Endothelial cell of umbilical vein (primary cell): ENCODE results near the gene FUT3. TPM values are rescaled to one million over a fixed set of nuclear protein-coding genes. Genes with fewer than 3 reads are reported as not detected.

ENCODE experiments used
- BruUV-seq: library from RNA; stranded (reverse); fragments of 400-500 nt; replicated peaks from 2 replicates; lab custom pipeline; 2021; lab: Mats Ljungman, UMichigan
- CTCF ChIA-PET: fragments of 300-600, 350-600 bp; sonication (Branson Sonifier 250); formaldehyde crosslinking; loops from one replicate; lab custom pipeline; 2021; ENCODE audit warnings: antibody characterized with exemption, inconsistent platforms; lab: Charles Lee
- POLR2A ChIA-PET: fragments of 300-600, 350-600 bp; sonication (Branson Sonifier 250); formaldehyde crosslinking; loops from one replicate; lab custom pipeline; 2021; ENCODE audit warnings: antibody characterized with exemption, inconsistent platforms; lab: Charles Lee
- DNase-seq: peaks from one replicate; pipeline ENCODE4 v3.0.0-alpha.2; 2011; ENCODE audit warnings: low read depth, low spot score
- FAIRE-seq: peaks from 2 replicates; lab custom pipeline; 2011; peaks lifted over from hg19 to GRCh38; lab: Jason Lieb, UNC
- H2AFZ ChIP-seq: 2 replicates; pipeline ENCODE4 v1.6.0; 2012; ENCODE audit warnings: low read depth, low read length, control low read depth, inconsistent platforms
- H3K27ac ChIP-seq: 2 replicates; pipeline ENCODE4 v1.5.1; 2011; ENCODE audit warnings: low read depth, mild to moderate bottlenecking, control low read depth, low read length, moderate library complexity; ENCODE audit not compliant: insufficient read depth
- H3K27me3 ChIP-seq, 2 experiments: 2 replicates each; pipeline versions ENCODE4 v1.6.0 to v1.6.1; 2011; ENCODE audit warnings: low read length in 2 of 2, mixed read lengths in 1 of 2; ENCODE audit not compliant: control insufficient read depth in 2 of 2, insufficient read depth in 2 of 2
- H3K36me3 ChIP-seq, 2 experiments: 2 replicates in 1 of 2; 3 replicates in 1 of 2; pipeline ENCODE4 v1.5.1; 2011; ENCODE audit warnings: low read length in 2 of 2, mild to moderate bottlenecking in 1 of 2, moderate library complexity in 1 of 2; ENCODE audit not compliant: control insufficient read depth in 2 of 2, insufficient read depth in 2 of 2; ENCODE audit errors: extremely low read depth in 1 of 2
- H3K4me1 ChIP-seq: 3 replicates; pipeline ENCODE4 v1.5.1; 2011; ENCODE audit warnings: mild to moderate bottlenecking, low read length; ENCODE audit not compliant: control insufficient read depth, insufficient read depth; ENCODE audit errors: extremely low read depth
- H3K4me2 ChIP-seq: 2 replicates; pipeline ENCODE4 v1.6.1; 2011; ENCODE audit warnings: low read length, control low read depth, mixed read lengths; ENCODE audit not compliant: insufficient read depth
- H3K4me3 ChIP-seq, 3 experiments: fragments of 200-600 bp in 1 of 3; sonication (generic), shearing (Covaris generic) in 1 of 3; replicated peaks in 1 of 3; 2 replicates each; pipeline ENCODE4 v1.5.1; 2011 to 2016; ENCODE audit warnings: control low read depth in 3 of 3, low read length in 3 of 3, mild to moderate bottlenecking in 2 of 3, inconsistent platforms in 1 of 3, low read depth in 1 of 3, moderate library complexity in 1 of 3; ENCODE audit not compliant: insufficient read depth in 1 of 3
- H3K79me2 ChIP-seq: 2 replicates; pipeline ENCODE4 v1.6.0; 2012; ENCODE audit warnings: low read length, inconsistent platforms; ENCODE audit not compliant: control insufficient read depth, insufficient read depth
- H3K9ac ChIP-seq: replicated peaks from 2 replicates; pipeline ENCODE3; 2011; ENCODE audit warnings: low read length, control low read depth; ENCODE audit not compliant: insufficient read depth; ENCODE audit errors: extremely low read depth
- H3K9me1 ChIP-seq: replicated peaks from 3 replicates; pipeline ENCODE4 v1.6.0; 2011; ENCODE audit warnings: mild to moderate bottlenecking, low read length; ENCODE audit not compliant: control insufficient read depth, insufficient read depth; ENCODE audit errors: extremely low read depth
- H3K9me3 ChIP-seq: replicated peaks from 2 replicates; pipeline ENCODE4 v1.5.1; 2012; ENCODE audit warnings: low read length, inconsistent platforms; ENCODE audit not compliant: control insufficient read depth, insufficient read depth
- H4K20me1 ChIP-seq: replicated peaks from 2 replicates; pipeline ENCODE3; 2011; ENCODE audit warnings: mild to moderate bottlenecking, low read length; ENCODE audit not compliant: control insufficient read depth, insufficient read depth; ENCODE audit errors: extremely low read depth
- EZH2 ChIP-seq: IDR thresholded peaks from 2 replicates; pipeline ENCODE4 v1.6.1; 2012; ENCODE audit warnings: borderline replicate concordance, low read depth, mild to moderate bottlenecking, moderate library complexity, low read length, inconsistent platforms; ENCODE audit not compliant: severe bottlenecking
- FOS ChIP-seq: IDR thresholded peaks from 2 replicates; pipeline ENCODE4 v1.6.1; 2011; ENCODE audit warnings: mild to moderate bottlenecking, low read length, moderate library complexity, borderline replicate concordance; ENCODE audit not compliant: insufficient read depth
- GATA2 ChIP-seq: IDR thresholded peaks from 2 replicates; pipeline ENCODE4 v1.7.0; 2011; ENCODE audit warnings: low read depth, mild to moderate bottlenecking, moderate library complexity, mixed read lengths, low read length; ENCODE audit not compliant: insufficient read length, insufficient read depth
- JUN ChIP-seq: IDR thresholded peaks from 2 replicates; pipeline ENCODE4 v1.6.1; 2011; ENCODE audit warnings: borderline replicate concordance, low read depth; ENCODE audit not compliant: insufficient read length, insufficient read depth
- MYC ChIP-seq: IDR thresholded peaks from one replicate; pipeline ENCODE4 v1.6.1; 2011; ENCODE audit warnings: mild to moderate bottlenecking, low read depth, low read length
- POLR2A ChIP-seq: IDR thresholded peaks from 2 replicates; pipeline ENCODE4 v1.6.1; 2012; ENCODE audit warnings: low read depth, mild to moderate bottlenecking, control low read depth, low read length
- POLR2AphosphoS5 ChIP-seq: IDR thresholded peaks from 2 replicates; pipeline ENCODE4 v1.6.1; 2012; ENCODE audit warnings: low read depth, mild to moderate bottlenecking, control low read depth, low read length, moderate library complexity; ENCODE audit not compliant: insufficient read depth
- dilution Hi-C: fragments of 300-500 bp; cut with MboI; formaldehyde crosslinking; loops from one replicate; pipeline ENCODE4 v1.15.0; 2019; ENCODE audit warnings: low sequenced_read_pairs; ENCODE audit not compliant: extremely low pct_ligation_motif_present
- intact Hi-C: fragments of 100-400 bp; cut with micrococcal nuclease; formaldehyde crosslinking; loops from one replicate; pipeline ENCODE4 v1.10.0; 2022
- polyA plus RNA-seq, 4 experiments: library from polyadenylated mRNA; depleted of rRNA in 3 of 4; stranded (reverse) in 3 of 4; unstranded in 1 of 4; fragments of >200 nt; gene quantifications; 2 replicates each; pipeline versions ENCODE4 v1.2.1 to v1.2.3, GENCODE V29; 2011 to 2012; ENCODE audit warnings: missing spikeins in 1 of 4
- total RNA-seq: library from RNA; stranded (reverse); gene quantifications from 2 replicates; pipeline ENCODE4 v1.2.3, GENCODE V29; 2021
- TF ChIP-seq, protein P1 (sequence below): IDR thresholded peaks from 2 replicates; pipeline ENCODE4 v1.6.1; 2011; ENCODE audit not compliant: insufficient read depth, insufficient read length
- TF ChIP-seq, protein P2 (sequence below), 2 donors: IDR thresholded peaks; 1 replicate in 1 of 2; 2 replicates in 1 of 2; pipeline ENCODE4 v1.5.1; 2011; ENCODE audit warnings: low read length in 2 of 2, mild to moderate bottlenecking in 2 of 2, moderate library complexity in 2 of 2, control low read depth in 1 of 2, inconsistent platforms in 1 of 2, low read depth in 1 of 2; ENCODE audit not compliant: insufficient read depth in 1 of 2; ENCODE audit errors: extremely low read depth in 1 of 2

Gene FUT3
- total and polyA plus RNA-seq, 2 donors (not counting 3 experiments of a cell fraction or from before 2014, with no cell fraction given) = not detected

DNA sequence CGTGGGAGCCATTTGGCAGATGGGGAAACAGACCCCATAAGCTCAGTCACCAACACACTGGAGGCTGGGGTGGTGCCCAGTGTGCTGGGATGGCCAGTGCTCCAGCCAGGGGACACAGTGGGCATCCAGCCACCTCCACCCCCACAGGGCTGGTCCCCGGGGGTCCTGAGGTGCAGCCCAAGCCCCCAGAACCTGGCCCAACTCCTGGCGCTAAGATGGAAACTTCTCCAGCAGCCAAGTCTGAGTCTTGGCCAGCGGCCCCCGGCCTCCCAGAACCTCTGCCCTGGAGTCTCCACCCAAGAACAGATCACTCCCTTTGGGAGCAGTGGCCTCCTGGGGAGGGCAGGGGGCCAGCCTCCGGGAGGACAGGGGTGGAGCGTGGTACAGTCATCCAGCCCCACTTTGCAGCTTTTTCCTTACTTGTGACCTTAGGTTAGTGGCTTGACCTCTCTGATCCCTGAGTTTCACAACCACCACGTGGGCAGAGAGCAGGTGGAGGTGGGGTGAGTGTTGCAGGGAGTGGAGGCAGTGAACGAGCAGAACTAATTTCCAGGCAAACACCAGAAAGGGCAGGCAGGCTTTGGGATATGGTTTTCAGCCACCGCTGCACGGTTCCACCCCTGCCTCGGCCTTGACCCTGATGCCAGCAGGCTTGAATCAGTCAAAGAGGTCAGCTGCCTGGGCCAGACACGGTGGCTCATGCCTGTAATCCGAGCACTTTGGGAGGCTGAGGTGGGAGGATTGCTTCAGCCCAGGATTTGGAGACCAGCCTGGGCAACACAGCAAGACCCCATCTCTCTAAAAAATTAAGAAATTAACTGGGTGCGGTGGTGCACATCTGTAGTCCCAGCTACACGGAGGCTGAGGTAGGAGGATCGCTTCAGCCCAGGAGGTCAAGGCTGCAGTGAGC is 50.6 kb downstream of the FUT3 start:
- DNase-seq (no peak), FAIRE-seq (no peak)
- H3K9ac ChIP-seq = no peak overlapping the region
- ChIA-PET CTCF (interaction anchor here (0.6 kb wide), 1 partner anchor 9 kb away, joined by 3 read pairs; the partner anchor contains the start of gene DUS3L), POLR2A (no interaction called here)
- no peak overlapping the region for H3K4me3 ChIP-seq
- peaks cover 2 to 3% of the 10 kb centered on the region in 2 experiments for H3K27me3 ChIP-seq
- no peak overlapping the region for H3K27ac ChIP-seq
- intact Hi-C loops = loop anchor here (10.0 kb wide), 1 partner anchor 184 kb away; no protein-coding TSS in a partner anchor
- BruUV-seq = no TSS peak
- no peak overlapping the region for H3K4me2 ChIP-seq
- H3K4me1 ChIP-seq = peaks cover 5% of the 10 kb centered on the region
- H3K9me3 ChIP-seq = no peaks in the 10 kb centered on the region
- TF ChIP-seq, protein P1, sequence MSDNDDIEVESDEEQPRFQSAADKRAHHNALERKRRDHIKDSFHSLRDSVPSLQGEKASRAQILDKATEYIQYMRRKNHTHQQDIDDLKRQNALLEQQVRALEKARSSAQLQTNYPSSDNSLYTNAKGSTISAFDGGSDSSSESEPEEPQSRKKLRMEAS = no peak
- TF ChIP-seq MYC (no peak), JUN (no peak), POLR2AphosphoS5 (no peak), EZH2 (no peak), FOS (no peak), POLR2A (no peak), GATA2 (no peak)
- TF ChIP-seq, protein P2, sequence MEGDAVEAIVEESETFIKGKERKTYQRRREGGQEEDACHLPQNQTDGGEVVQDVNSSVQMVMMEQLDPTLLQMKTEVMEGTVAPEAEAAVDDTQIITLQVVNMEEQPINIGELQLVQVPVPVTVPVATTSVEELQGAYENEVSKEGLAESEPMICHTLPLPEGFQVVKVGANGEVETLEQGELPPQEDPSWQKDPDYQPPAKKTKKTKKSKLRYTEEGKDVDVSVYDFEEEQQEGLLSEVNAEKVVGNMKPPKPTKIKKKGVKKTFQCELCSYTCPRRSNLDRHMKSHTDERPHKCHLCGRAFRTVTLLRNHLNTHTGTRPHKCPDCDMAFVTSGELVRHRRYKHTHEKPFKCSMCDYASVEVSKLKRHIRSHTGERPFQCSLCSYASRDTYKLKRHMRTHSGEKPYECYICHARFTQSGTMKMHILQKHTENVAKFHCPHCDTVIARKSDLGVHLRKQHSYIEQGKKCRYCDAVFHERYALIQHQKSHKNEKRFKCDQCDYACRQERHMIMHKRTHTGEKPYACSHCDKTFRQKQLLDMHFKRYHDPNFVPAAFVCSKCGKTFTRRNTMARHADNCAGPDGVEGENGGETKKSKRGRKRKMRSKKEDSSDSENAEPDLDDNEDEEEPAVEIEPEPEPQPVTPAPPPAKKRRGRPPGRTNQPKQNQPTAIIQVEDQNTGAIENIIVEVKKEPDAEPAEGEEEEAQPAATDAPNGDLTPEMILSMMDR (IDR thresholded peaks at IDR 0.05; ENCODE audit: extremely low read depth in 1 of 2, insufficient read depth in 1 of 2, low read depth in 1 of 2, low read length in 2 of 2) = no peak
- H4K20me1 ChIP-seq = no peaks in the 10 kb centered on the region
- no peaks in the 10 kb centered on the region for H3K79me2 ChIP-seq
- no peak overlapping the region for H2AFZ ChIP-seq
- H3K9me1 ChIP-seq = peaks cover 2% of the 10 kb centered on the region
- no peaks in the 10 kb centered on the region for H3K36me3 ChIP-seq
- dilution Hi-C loops = no loop called here
